ENCODE results near the gene EDC4. TPM values are rescaled to one million over a fixed set of nuclear protein-coding genes. Genes with fewer than 3 reads are reported as not detected.
"Not testable (repeated sequence)": the region's sequence is repeated elsewhere in the genome, so short reads cannot be mapped to it uniquely, and the experiment has no call there.

EDC4 gene
- total RNA-seq (2014; rRNA removed; shearing (Covaris generic)): 39.7 and 42.4 TPM in 2 replicates

GRCh38 chr16:67872631-67873434, at the start of gene EDC4:
Gene EDC4 (plus strand): TSS chr16:67873052. CDS start chr16:67873262, 210 bp downstream.
- DNase-seq (ENCODE audit: low read depth): peak; percentile 82

- DNase-seq (ENCODE audit: low read depth): no peak
Observed at GRCh38 chr16:67825119-67825518, 47.7 kb upstream of the EDC4 start.

GRCh38 chr16:67825906-67826305, 46.9 kb upstream of the EDC4 start:
- no peak for DNase-seq (ENCODE audit: low read depth)

GRCh38 chr16:67828651-67829050, 44.2 kb upstream of the EDC4 start:
- DNase-seq (ENCODE audit: low read depth): no peak

GRCh38 chr16:67833030-67833414, 39.8 kb upstream of the EDC4 start:
- DNase-seq (ENCODE audit: low read depth): peak; percentile 66

GRCh38 chr16:67833415-67834241, 39.2 kb upstream of the EDC4 start:
- peak; percentile 86 for DNase-seq (ENCODE audit: low read depth)

- DNase-seq (ENCODE audit: low read depth): no peak
Observed at GRCh38 chr16:67834242-67834614, 38.6 kb upstream of the EDC4 start.

- not testable (repeated sequence) for DNase-seq (ENCODE audit: low read depth)
Observed at GRCh38 chr16:67837190-67837589, 35.7 kb upstream of the EDC4 start.

- no peak for DNase-seq (ENCODE audit: low read depth)
Observed at GRCh38 chr16:67837811-67838210, 35.0 kb upstream of the EDC4 start.

- no peak for DNase-seq (ENCODE audit: low read depth)
Observed at GRCh38 chr16:67841198-67841815, 31.5 kb upstream of the EDC4 start.

GRCh38 chr16:67841816-67842508, 30.9 kb upstream of the EDC4 start, which contains the start of gene THAP11:
Gene THAP11 (plus strand): TSS chr16:67842320. CDS start chr16:67842555, 235 bp downstream.
- DNase-seq (ENCODE audit: low read depth): peak; percentile 91

- DNase-seq (ENCODE audit: low read depth): peak; percentile 69
Observed at GRCh38 chr16:67842509-67843342, 30.1 kb upstream of the EDC4 start.

GRCh38 chr16:67843343-67843765, 29.5 kb upstream of the EDC4 start:
- DNase-seq (ENCODE audit: low read depth): no peak

- no peak for DNase-seq (ENCODE audit: low read depth)
Observed at GRCh38 chr16:67844497-67844896, 28.4 kb upstream of the EDC4 start.

GRCh38 chr16:67845291-67846062, 27.4 kb upstream of the EDC4 start:
- no peak for DNase-seq (ENCODE audit: low read depth)

- no peak for DNase-seq (ENCODE audit: low read depth)
Observed at GRCh38 chr16:67846063-67846319, 26.9 kb upstream of the EDC4 start.

GRCh38 chr16:67846320-67847063, 26.4 kb upstream of the EDC4 start, which contains the start of gene NUTF2:
Gene NUTF2 (plus strand): TSS chr16:67846933. CDS start chr16:67865131, 18,198 bp downstream.
- DNase-seq (ENCODE audit: low read depth): peak; percentile 93

GRCh38 chr16:67847064-67847861, 25.6 kb upstream of the EDC4 start, which contains the start of gene CENPT:
Gene CENPT (minus strand): TSS chr16:67847693. CDS start chr16:67833859, 13,834 bp downstream.
- peak; percentile 73 for DNase-seq (ENCODE audit: low read depth)
